Activated CD8-positive, alpha-beta T cell treated with anti-CD3 and anti-CD28 coated beads, Interleukin-2, amount 10 ng/mL, durations not matched to agents 7 days and 5 days (primary cell): ENCODE data around the gene CEP290. TPM values are rescaled to one million over a fixed set of nuclear protein-coding genes. Genes with fewer than 3 reads are reported as not detected.
"Not testable (repeated sequence)": the region's sequence is repeated elsewhere in the genome, so short reads cannot be mapped to it uniquely, and the experiment has no call there.

Experiments
- ATAC-seq: fragments of 150-1000 bp; cut with Tn5 transposase; one replicate; pipeline ENCODE4 v1.10.0; 2021; ENCODE audit warnings: moderate library complexity
- CTCF ChIA-PET: fragments of 350-600 bp; sonication (Branson Sonifier 250); formaldehyde crosslinking; loops from one replicate; lab custom pipeline; 2021; ENCODE audit warnings: antibody characterized with exemption; lab: Charles Lee
- POLR2A ChIA-PET: fragments of 350-600 bp; sonication (Branson Sonifier 250); formaldehyde crosslinking; loops from one replicate; lab custom pipeline; 2021; ENCODE audit warnings: antibody characterized with exemption; lab: Charles Lee
- DNase-seq: peaks from one replicate; pipeline ENCODE4 v3.0.0-alpha.2; 2020
- H3K27ac Mint-ChIP-seq: one replicate; pipeline ENCODE4 v1.8.0; 2021; ENCODE audit warnings: mild to moderate bottlenecking, mixed read lengths
- H3K27me3 Mint-ChIP-seq: one replicate; pipeline ENCODE4 v1.8.0; 2021; ENCODE audit warnings: low read depth, mixed read lengths
- H3K36me3 Mint-ChIP-seq: one replicate; pipeline ENCODE4 v1.8.0; 2021; ENCODE audit warnings: low read depth, mixed read lengths
- H3K4me1 Mint-ChIP-seq: one replicate; pipeline ENCODE4 v1.8.0; 2021; ENCODE audit warnings: low read depth, mixed read lengths
- H3K4me3 Mint-ChIP-seq: one replicate; pipeline ENCODE4 v1.8.0; 2021; ENCODE audit warnings: mild to moderate bottlenecking, mixed read lengths
- H3K9me3 Mint-ChIP-seq: one replicate; pipeline ENCODE4 v1.8.0; 2022; ENCODE audit warnings: mixed read lengths; ENCODE audit not compliant: insufficient read depth
- total RNA-seq, 2 experiments: library from RNA; stranded (reverse); gene quantifications; one replicate each; pipeline ENCODE4 v1.2.3, GENCODE V29; 2021

The CEP290 gene
- total RNA-seq, 2 experiments from 2014 or later: 10.3 to 10.6 TPM

DNA sequence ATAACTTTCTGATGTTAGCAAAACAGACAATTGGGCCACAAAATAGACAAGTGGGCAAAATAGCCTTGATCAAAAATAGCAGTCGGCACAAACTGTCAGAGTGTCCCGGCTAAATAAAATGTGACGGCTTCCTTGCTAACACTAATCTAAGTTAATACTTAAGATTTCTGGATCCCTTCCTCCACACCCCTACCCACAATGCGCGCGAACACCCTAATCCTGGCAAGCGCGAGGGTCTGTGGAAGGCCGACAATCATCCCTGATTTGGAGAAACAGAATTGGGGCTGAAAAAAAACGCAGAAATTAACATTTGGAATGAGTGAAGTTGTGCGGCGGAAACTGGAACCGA, 489 bp downstream of the CEP290 start:
- ChIA-PET POLR2A (no interaction called here), CTCF (interaction anchor here (0.7 kb wide), 1 partner anchor 19 kb away, joined by 3 read pairs; no protein-coding TSS in a partner anchor)
- ATAC-seq: no peak
- Mint-ChIP-seq H3K9me3 (no peaks in the 10 kb centered on the region), H3K27me3 (no peaks in the 10 kb centered on the region), H3K36me3 (peaks cover 18% of the 10 kb centered on the region), H3K4me3 (peak overlapping the region; percentile 94), H3K4me1 (peaks cover 30% of the 10 kb centered on the region), H3K27ac (peak overlapping the region; percentile 90)
- DNase-seq: no peak

DNA sequence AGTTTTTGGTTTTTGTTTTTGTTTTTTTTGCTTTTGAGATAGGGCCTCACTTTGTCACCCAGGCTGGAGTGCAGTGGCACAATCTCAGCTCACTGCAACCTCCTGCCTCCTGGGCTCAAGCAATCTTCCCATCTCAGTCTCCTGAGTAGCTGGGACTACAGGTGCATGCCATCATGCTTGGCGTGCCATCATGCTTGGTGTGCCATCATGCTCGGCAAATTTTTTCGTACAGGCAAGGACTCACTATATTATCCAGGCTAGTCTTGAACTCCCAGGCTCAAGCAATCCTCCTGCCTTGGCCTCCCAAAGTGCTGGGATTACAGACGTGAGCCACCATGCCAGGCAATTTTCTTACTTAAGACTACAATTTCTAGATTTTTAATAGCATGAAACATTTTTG, 2.2 kb downstream of the CEP290 start:
- DNase-seq, H3K9me3 Mint-ChIP-seq, ATAC-seq, CTCF ChIA-PET, H3K4me3 Mint-ChIP-seq, H3K27me3 Mint-ChIP-seq, H3K27ac Mint-ChIP-seq: not testable (repeated sequence)
- H3K4me1 Mint-ChIP-seq: peaks cover 23% of the 10 kb centered on the region
- H3K36me3 Mint-ChIP-seq: peaks cover 21% of the 10 kb centered on the region
- POLR2A ChIA-PET: interaction anchor here (0.6 kb wide), 1 partner anchor 21 kb away, joined by 3 read pairs; no protein-coding TSS in a partner anchor

DNA sequence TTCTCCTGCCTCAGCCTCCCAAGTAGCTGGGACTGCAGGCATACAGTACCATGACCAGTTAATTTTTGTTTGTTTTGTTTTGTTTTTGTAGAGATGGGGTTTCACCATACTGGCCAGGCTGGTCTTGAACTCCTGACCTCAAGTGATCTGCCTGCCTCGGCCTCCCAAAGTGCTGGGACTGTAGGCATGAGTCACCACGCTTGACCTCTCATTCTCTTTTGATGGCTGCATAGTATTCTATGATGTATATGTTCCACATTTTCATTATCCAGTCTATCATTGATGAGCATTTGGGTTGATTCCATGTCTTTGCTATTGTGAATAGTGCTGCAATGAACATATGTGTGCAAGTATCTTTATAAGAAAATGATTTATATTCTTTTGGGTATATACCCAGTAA, 8.7 kb downstream of the CEP290 start:
- POLR2A ChIA-PET: interaction anchor here (0.6 kb wide), 1 partner anchor 17 kb away, joined by 3 read pairs; no protein-coding TSS in a partner anchor
- peaks cover 20% of the 10 kb centered on the region for H3K36me3 Mint-ChIP-seq
- H3K9me3 Mint-ChIP-seq, ATAC-seq, H3K27ac Mint-ChIP-seq, CTCF ChIA-PET, H3K27me3 Mint-ChIP-seq, DNase-seq, H3K4me3 Mint-ChIP-seq, H3K4me1 Mint-ChIP-seq: not testable (repeated sequence)

DNA sequence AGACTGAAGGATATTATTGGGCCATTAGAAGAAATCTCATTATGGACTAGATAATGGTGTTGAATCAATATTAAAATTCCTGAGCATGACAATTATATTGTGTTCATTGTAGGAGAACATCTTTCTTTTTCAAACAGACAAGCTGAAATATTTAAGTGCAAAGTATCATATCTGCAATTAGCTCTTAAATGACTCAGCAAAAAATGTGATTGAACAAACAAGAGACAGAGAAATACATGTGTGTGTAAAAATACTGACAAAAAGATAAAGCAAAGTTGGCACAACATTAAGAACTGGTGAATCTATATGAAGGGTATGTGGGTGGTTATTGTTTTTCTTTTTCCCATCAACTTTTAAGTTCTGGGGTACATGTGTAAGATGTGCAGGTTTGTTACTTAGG, 9.5 kb downstream of the CEP290 start:
- ATAC-seq (no peak), DNase-seq (no peak)
- no peaks in the 10 kb centered on the region for H3K9me3 Mint-ChIP-seq
- H3K27me3 Mint-ChIP-seq: no peaks in the 10 kb centered on the region
- no peak overlapping the region for H3K27ac Mint-ChIP-seq
- CTCF ChIA-PET: no interaction called here
- H3K4me3 Mint-ChIP-seq: no peak overlapping the region
- POLR2A ChIA-PET: no interaction called here
- H3K36me3 Mint-ChIP-seq: peaks cover 14% of the 10 kb centered on the region
- H3K4me1 Mint-ChIP-seq: peaks cover 7% of the 10 kb centered on the region

DNA sequence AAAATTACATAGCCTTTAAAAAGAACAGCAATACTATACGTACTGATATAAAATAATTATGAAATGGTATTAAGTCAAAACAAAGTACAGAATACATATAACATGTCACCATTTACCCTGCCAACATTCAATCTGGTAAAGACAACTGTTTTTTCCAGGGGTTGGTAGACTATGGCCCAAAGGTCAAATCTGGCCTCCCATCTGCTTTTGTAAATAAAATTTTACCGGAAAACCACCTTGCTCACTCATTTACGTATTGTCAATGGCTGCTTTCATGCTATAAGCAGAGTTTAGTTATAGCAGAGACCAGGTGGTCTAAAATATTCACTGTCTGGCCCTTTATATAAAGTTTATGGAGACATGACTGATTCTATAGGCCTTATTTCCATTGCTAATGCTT, 14.0 kb downstream of the CEP290 start:
- H3K9me3 Mint-ChIP-seq: no peaks in the 10 kb centered on the region
- H3K4me3 Mint-ChIP-seq: no peak overlapping the region
- no peaks in the 10 kb centered on the region for H3K27me3 Mint-ChIP-seq
- peaks cover 4% of the 10 kb centered on the region for H3K36me3 Mint-ChIP-seq
- no peak overlapping the region for H3K27ac Mint-ChIP-seq
- ATAC-seq (no peak), DNase-seq (no peak)
- H3K4me1 Mint-ChIP-seq: peaks cover 6% of the 10 kb centered on the region
- ChIA-PET POLR2A (no interaction called here), CTCF (no interaction called here)

DNA sequence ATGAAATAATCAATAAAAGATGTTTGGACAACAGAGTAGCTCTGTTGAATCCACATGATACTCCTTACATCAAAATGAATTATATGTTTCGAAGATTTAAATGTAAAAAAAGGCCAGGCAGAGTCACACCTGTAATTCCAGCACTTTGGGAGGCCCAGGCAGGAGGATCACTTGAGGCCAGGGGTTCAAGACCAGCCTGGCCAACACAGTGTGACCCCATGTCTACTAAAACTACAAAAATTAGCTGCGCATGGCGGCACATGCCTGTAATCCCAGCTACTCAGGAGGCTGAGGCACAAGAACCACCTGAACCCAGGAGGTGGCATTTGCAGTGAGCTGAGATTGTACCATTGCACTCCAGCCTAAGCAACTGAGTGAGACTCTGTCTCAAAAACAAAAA, 14.8 kb downstream of the CEP290 start:
- ChIA-PET POLR2A (no interaction called here), CTCF (no interaction called here)
- Mint-ChIP-seq H3K4me3 (no peak overlapping the region), H3K27me3 (no peaks in the 10 kb centered on the region), H3K4me1 (no peaks in the 10 kb centered on the region), H3K36me3 (peaks cover 4% of the 10 kb centered on the region), H3K27ac (no peak overlapping the region), H3K9me3 (no peaks in the 10 kb centered on the region)
- ATAC-seq: no peak
- no peak for DNase-seq

DNA sequence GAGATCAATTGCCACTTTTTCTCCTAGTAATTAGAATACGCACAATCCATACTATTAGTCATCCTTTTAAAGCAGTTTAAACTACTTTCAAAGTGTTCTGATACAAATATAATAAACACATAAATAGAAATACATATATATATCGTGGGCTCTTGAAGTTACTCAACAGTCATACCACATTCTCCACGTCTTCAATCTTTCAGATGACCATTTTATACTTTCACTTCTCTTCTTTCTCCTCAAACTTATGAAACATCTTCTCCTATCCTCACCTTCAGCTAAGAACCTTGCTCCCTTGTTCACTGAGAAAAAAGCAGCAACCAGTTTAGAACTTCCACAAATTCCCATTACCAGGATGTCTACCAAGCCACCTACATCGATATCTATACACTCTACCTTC, 19.2 kb downstream of the CEP290 start:
- H3K27ac Mint-ChIP-seq: no peak overlapping the region
- H3K9me3 Mint-ChIP-seq: no peaks in the 10 kb centered on the region
- no peaks in the 10 kb centered on the region for H3K27me3 Mint-ChIP-seq
- no peak overlapping the region for H3K4me3 Mint-ChIP-seq
- ChIA-PET POLR2A (no interaction called here), CTCF (interaction anchor here (1.4 kb wide), 1 partner anchor 19 kb away, joined by 3 read pairs; the partner anchor contains the start of genes CEP290 and TMTC3)
- DNase-seq: no peak
- H3K36me3 Mint-ChIP-seq: peaks cover 3% of the 10 kb centered on the region
- ATAC-seq: no peak
- no peaks in the 10 kb centered on the region for H3K4me1 Mint-ChIP-seq

DNA sequence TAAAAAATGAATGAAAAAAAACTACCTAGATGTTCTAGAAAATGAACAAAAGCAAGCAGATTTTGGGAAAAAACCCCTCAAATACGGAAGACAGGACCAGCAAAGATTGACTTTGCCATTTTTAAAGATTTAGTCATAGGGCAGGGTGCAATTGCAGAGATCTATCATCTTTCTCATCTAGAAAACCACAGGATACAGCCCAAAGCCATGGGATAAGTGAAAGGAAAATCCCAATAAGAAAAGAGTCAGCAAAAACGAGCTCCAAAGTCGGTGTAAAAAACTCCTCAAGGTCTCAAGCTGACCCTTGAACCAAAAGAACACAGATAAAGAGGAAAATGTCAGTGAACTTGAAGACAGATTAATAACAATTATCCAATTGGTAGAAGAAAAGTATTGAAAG, 28.0 kb downstream of the CEP290 start:
- H3K36me3 Mint-ChIP-seq: peaks cover 9% of the 10 kb centered on the region
- H3K4me1 Mint-ChIP-seq: peaks cover 2% of the 10 kb centered on the region
- H3K27me3 Mint-ChIP-seq: no peaks in the 10 kb centered on the region

DNA sequence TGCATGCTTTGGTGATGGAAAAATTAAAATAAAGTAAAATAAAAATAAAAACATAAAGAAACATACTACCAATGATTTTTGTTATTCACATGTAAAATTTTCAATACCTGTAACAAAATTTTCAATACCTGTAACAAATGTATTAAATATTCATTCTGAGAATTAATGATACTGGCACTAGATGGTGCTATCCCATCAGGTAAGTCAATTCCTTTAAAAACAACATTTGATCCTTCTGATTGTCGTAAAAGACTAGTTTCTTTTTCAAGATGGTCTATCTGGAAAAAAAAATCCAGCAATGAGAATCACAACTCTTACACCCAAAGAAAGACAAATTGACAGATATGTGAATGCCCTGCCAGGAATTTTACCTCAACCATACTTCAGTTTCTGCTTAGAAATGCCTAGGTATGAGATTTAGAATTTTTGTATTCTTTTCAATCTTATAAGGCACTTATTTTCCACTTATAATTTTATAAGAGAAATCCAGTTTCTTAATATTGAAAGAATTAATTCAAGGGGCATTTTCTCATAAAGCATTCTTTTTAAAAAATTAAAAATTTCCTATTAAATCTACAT, 30.7 kb downstream of the CEP290 start:
- no peak overlapping the region for H3K4me3 Mint-ChIP-seq
- CTCF ChIA-PET: no interaction called here
- POLR2A ChIA-PET: no interaction called here
- H3K27me3 Mint-ChIP-seq: no peaks in the 10 kb centered on the region
- H3K36me3 Mint-ChIP-seq: peaks cover 8% of the 10 kb centered on the region
- DNase-seq (no peak), ATAC-seq (no peak)
- H3K27ac Mint-ChIP-seq: no peak overlapping the region
- peaks cover 2% of the 10 kb centered on the region for H3K4me1 Mint-ChIP-seq
- H3K9me3 Mint-ChIP-seq: no peaks in the 10 kb centered on the region

More for the DNA sequence above, 28.0 kb downstream of the CEP290 start:
- no peaks in the 10 kb centered on the region for H3K9me3 Mint-ChIP-seq
- DNase-seq (no peak), ATAC-seq (no peak)
- H3K27ac Mint-ChIP-seq: no peak overlapping the region
- POLR2A ChIA-PET: no interaction called here
- no peak overlapping the region for H3K4me3 Mint-ChIP-seq
- CTCF ChIA-PET: no interaction called here

DNA sequence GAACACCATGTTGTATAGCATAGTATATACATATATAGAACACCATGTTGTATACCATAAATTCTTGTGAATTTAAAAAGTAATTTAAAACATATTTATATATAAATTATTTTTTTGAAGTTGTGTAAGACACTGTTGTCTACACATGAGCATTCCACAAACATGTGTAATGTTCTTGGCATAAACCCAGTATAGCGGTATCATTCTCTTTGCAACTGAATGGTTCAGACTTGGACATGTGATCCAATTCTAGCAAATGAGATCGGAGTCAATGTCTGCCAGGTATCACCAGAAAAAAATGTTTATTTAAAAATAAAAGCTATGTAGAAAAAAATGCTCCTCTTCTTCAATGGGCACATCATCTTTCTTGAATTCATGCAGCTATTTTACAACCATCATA, 33.9 kb downstream of the CEP290 start:
- H3K4me3 Mint-ChIP-seq: no peak overlapping the region
- no peaks in the 10 kb centered on the region for H3K9me3 Mint-ChIP-seq
- no peak overlapping the region for H3K27ac Mint-ChIP-seq
- DNase-seq: no peak
- H3K27me3 Mint-ChIP-seq: no peaks in the 10 kb centered on the region
- no peak for ATAC-seq
- CTCF ChIA-PET: no interaction called here
- POLR2A ChIA-PET: no interaction called here
- H3K36me3 Mint-ChIP-seq: peaks cover 9% of the 10 kb centered on the region
- peaks cover 2% of the 10 kb centered on the region for H3K4me1 Mint-ChIP-seq

DNA sequence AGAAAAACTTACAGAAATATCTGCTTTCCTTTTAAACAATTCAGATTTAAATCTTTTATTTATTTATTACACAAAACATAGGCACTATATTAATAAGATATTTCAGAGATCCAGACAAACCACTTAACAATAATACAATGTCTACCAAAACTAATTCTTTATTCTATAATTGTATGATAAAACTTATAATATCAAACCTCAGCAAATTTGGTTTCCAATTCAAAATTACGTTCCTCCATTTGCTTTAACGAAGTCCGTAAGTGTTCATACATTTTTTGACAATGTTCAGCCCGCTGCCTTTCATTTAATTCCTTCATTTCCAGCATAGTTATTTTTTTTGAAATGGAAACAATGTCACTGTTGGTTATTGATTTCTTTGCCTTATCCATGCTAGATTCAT, 48.3 kb downstream of the CEP290 start:
- no peaks in the 10 kb centered on the region for H3K9me3 Mint-ChIP-seq
- ChIA-PET POLR2A (no interaction called here), CTCF (no interaction called here)
- H3K27ac Mint-ChIP-seq: no peak overlapping the region
- ATAC-seq: no peak
- no peaks in the 10 kb centered on the region for H3K27me3 Mint-ChIP-seq
- H3K4me3 Mint-ChIP-seq: no peak overlapping the region
- H3K36me3 Mint-ChIP-seq: peaks cover 10% of the 10 kb centered on the region
- no peaks in the 10 kb centered on the region for H3K4me1 Mint-ChIP-seq
- no peak for DNase-seq

DNA sequence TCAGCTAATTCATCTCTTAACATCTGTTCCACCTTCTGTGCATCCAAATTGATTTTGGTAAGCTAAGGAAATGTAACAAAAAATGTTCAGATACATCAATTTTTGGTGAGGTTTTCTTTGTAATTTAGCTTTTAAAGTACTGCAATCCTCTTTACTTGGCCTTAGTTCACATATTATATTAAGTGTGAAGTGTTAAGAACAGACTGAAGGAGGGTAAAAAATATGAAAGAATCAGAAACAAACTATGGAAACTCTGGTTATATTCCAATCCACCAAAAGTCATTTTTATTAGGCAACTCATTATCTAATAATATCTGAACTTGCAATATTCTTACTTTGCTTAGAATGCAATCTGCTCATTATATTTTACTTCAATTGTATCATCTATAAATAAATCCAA, 49.1 kb downstream of the CEP290 start:
- Mint-ChIP-seq H3K9me3 (no peaks in the 10 kb centered on the region), H3K27ac (no peak overlapping the region), H3K4me1 (no peaks in the 10 kb centered on the region), H3K4me3 (no peak overlapping the region), H3K27me3 (no peaks in the 10 kb centered on the region), H3K36me3 (peaks cover 9% of the 10 kb centered on the region)
- ChIA-PET POLR2A (no interaction called here), CTCF (no interaction called here)
- DNase-seq (no peak), ATAC-seq (no peak)

DNA sequence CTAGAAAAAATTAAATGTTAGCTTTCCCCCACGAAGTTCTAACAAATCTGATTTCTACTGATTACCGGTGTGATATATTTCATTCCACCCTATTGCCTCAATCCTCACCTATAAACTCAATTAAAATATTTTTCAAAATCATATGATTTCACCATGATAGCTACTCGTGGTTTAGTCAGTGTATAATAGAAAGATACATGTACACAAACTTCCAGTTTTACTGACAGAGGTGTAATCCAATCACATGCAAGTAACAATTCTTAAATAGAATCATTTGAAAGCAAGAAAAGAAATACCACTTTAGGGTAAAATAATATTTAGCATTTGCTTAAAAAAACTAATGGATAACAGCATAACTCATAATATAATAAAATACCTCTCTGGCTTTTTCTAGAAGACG, 57.7 kb downstream of the CEP290 start:
- H3K27ac Mint-ChIP-seq: no peak overlapping the region
- POLR2A ChIA-PET: no interaction called here
- no peaks in the 10 kb centered on the region for H3K9me3 Mint-ChIP-seq
- H3K4me3 Mint-ChIP-seq: no peak overlapping the region
- DNase-seq (no peak), ATAC-seq (no peak)
- H3K27me3 Mint-ChIP-seq: no peaks in the 10 kb centered on the region
- CTCF ChIA-PET: no interaction called here
- H3K36me3 Mint-ChIP-seq: peaks cover 10% of the 10 kb centered on the region
- no peaks in the 10 kb centered on the region for H3K4me1 Mint-ChIP-seq
